Mesothelial cell of epicardium (in vitro differentiated cells): Measurements from ENCODE around the gene PPP1R26. TPM values are rescaled to one million over a fixed set of nuclear protein-coding genes. Genes with fewer than 3 reads are reported as not detected.

Experiments used
- DNase-seq, 2 experiments: peaks; one replicate each; pipeline ENCODE4 v3.0.0; 2021; ENCODE audit warnings: low spot score in 2 of 2; ENCODE audit not compliant: unreplicated experiment in 2 of 2
- H3K27ac Mint-ChIP-seq: 2 replicates; pipeline ENCODE4 v1.8.0; 2021; ENCODE audit warnings: mixed read lengths
- H3K27me3 Mint-ChIP-seq: 2 replicates; pipeline ENCODE4 v1.8.0; 2021; ENCODE audit warnings: low read depth, mixed read lengths
- H3K36me3 Mint-ChIP-seq: 2 replicates; pipeline ENCODE4 v1.8.0; 2021; ENCODE audit warnings: mixed read lengths
- H3K4me1 Mint-ChIP-seq: 2 replicates; pipeline ENCODE4 v1.8.0; 2021; ENCODE audit warnings: mixed read lengths
- H3K4me3 Mint-ChIP-seq: 2 replicates; pipeline ENCODE4 v1.8.0; 2021; ENCODE audit warnings: mild to moderate bottlenecking, moderate library complexity, mixed read lengths
- H3K9me3 Mint-ChIP-seq: 2 replicates; pipeline ENCODE4 v1.8.0; 2021; ENCODE audit warnings: mixed read lengths
- CTCF ChIP-seq: fragments of 200-600 bp; sonication (generic); IDR thresholded peaks from one replicate; pipeline ENCODE4 v1.5.0; 2021; ENCODE audit warnings: antibody characterized with exemption; ENCODE audit not compliant: unreplicated experiment
- total RNA-seq: library from RNA; stranded (reverse); gene quantifications from 3 replicates; pipeline ENCODE4 v1.2.1, GENCODE V29; 2021

PPP1R26 gene
- total RNA-seq, 1 donor from 2014 or later: 27.9 TPM

- no peak for DNase-seq
- peak overlapping the region; percentile 71 for H3K27ac Mint-ChIP-seq
These were observed 19.0 kb downstream of the PPP1R26 start for GRCh38 chr9:135498381-135499126.

GRCh38 chr9:135499326-135500070 lies 19.9 kb downstream of the PPP1R26 start:
- peaks cover 4% of the 10 kb centered on the region for H3K36me3 Mint-ChIP-seq
- H3K9me3 Mint-ChIP-seq: no peaks in the 10 kb centered on the region
- H3K27ac Mint-ChIP-seq: peak overlapping the region; percentile 71
- peaks cover 10% of the 10 kb centered on the region for H3K4me1 Mint-ChIP-seq
- peak overlapping the region; percentile 86 for H3K4me3 Mint-ChIP-seq
- no peak for TF ChIP-seq CTCF
- no peaks in the 10 kb centered on the region for H3K27me3 Mint-ChIP-seq
- DNase-seq: peak; percentile 91 to 94

More at GRCh38 chr9:135498381-135499126, 19.0 kb downstream of the PPP1R26 start:
- H3K9me3 Mint-ChIP-seq: no peaks in the 10 kb centered on the region
- peaks cover 2% of the 10 kb centered on the region for H3K36me3 Mint-ChIP-seq
- H3K4me1 Mint-ChIP-seq: peaks cover 10% of the 10 kb centered on the region
- H3K27me3 Mint-ChIP-seq: no peaks in the 10 kb centered on the region
- H3K4me3 Mint-ChIP-seq: peak overlapping the region; percentile 86
- no peak for TF ChIP-seq CTCF

- no peak for DNase-seq
- H3K36me3 Mint-ChIP-seq: peaks cover 5% of the 10 kb centered on the region
- H3K27me3 Mint-ChIP-seq: no peaks in the 10 kb centered on the region
- peaks cover 10% of the 10 kb centered on the region for H3K4me1 Mint-ChIP-seq
- H3K27ac Mint-ChIP-seq: peak overlapping the region; percentile 50
- no peaks in the 10 kb centered on the region for H3K9me3 Mint-ChIP-seq
- TF ChIP-seq CTCF: no peak
- H3K4me3 Mint-ChIP-seq: peak overlapping the region; percentile 86
These were observed 20.5 kb downstream of the PPP1R26 start for GRCh38 chr9:135500071-135500524.

- peaks cover 7% of the 10 kb centered on the region for H3K36me3 Mint-ChIP-seq
- DNase-seq: peak; percentile 77 to 85
- H3K9me3 Mint-ChIP-seq: no peaks in the 10 kb centered on the region
- H3K4me3 Mint-ChIP-seq: peak within 1 kb of the TSS; percentile 86
- peak; percentile 59 for TF ChIP-seq CTCF
- H3K27me3 Mint-ChIP-seq: no peaks in the 10 kb centered on the region
- H3K4me1 Mint-ChIP-seq: peaks cover 10% of the 10 kb centered on the region
- peak within 1 kb of the TSS; percentile 93 for H3K27ac Mint-ChIP-seq
These were observed 21.1 kb downstream of the PPP1R26 start, which contains the start of gene MRPS2 for GRCh38 chr9:135500525-135501260. MRPS2 (plus strand) TSS chr9:135500682; CDS start chr9:135500711, 29 bp downstream.
